Left lung (tissue), 10 donors: ENCODE data around the gene SPINDOC. TPM values are rescaled to one million over a fixed set of nuclear protein-coding genes. Genes with fewer than 3 reads are reported as not detected.

Source experiments
- ATAC-seq: fragments of 200-7000 bp; cut with Tn5 transposase; one replicate; pipeline ENCODE4 v1.9.1; 2020; ENCODE audit warnings: moderate library complexity
- DNase-seq, 4 donors: peaks; one replicate each; pipeline ENCODE4 v3.0.0-alpha.2; 2013 to 2020
- H3K27ac ChIP-seq, 2 donors: fragments of 200-600 bp; sonication (generic) in 1 of 2; one replicate each; pipeline versions ENCODE4 v1.5.0 to v1.8.0; 2020 to 2021
- H3K27me3 ChIP-seq, 2 donors: fragments of 200-600 bp; sonication (generic) in 1 of 2; one replicate each; pipeline versions ENCODE4 v1.5.0 to v1.8.0; 2020 to 2021
- H3K36me3 ChIP-seq, 2 donors: fragments of 200-600 bp; sonication (generic) in 1 of 2; one replicate each; pipeline versions ENCODE4 v1.5.0 to v1.8.0; 2020 to 2021
- H3K4me1 ChIP-seq, 2 donors: fragments of 200-600 bp; one replicate each; pipeline ENCODE4 v1.8.0; 2021
- H3K4me3 ChIP-seq, 2 donors: fragments of 200-600 bp; sonication (generic) in 1 of 2; one replicate each; pipeline versions ENCODE4 v1.5.0 to v1.8.0; 2020 to 2021; ENCODE audit warnings: mild to moderate bottlenecking in 1 of 2
- H3K9me3 ChIP-seq, 2 donors: fragments of 200-600 bp; sonication (generic) in 1 of 2; one replicate each; pipeline versions ENCODE4 v1.5.0 to v1.8.0; 2020 to 2021
- intact Hi-C, 2 donors: fragments of 100-400 bp; cut with DNase I; formaldehyde crosslinking; loops; one replicate each; pipeline versions ENCODE4 v1.11.2 to v1.14.2; 2022
- polyA plus RNA-seq, 6 donors: library from polyadenylated mRNA; unstranded; fragments of 120-200 nt; gene quantifications; one replicate each; pipeline ENCODE4 v1.2.1, GENCODE V29; 2013; ENCODE audit not compliant: insufficient read length in 6 of 6
- total RNA-seq, 2 donors: library from RNA; stranded (reverse); fragmentation: NEBNext Ultra II Directional; extraction: Animal tissue kit (Norgen Biotek cat#: 25700); gene quantifications; one replicate each; pipeline ENCODE4 v1.2.1, GENCODE V29; 2021
- TF ChIP-seq, protein P1 (sequence below), 2 donors: fragments of 200-600 bp; sonication (generic) in 1 of 2; IDR thresholded peaks; one replicate each; pipeline versions ENCODE4 v1.5.0 to v1.8.0; 2021; ENCODE audit warnings: antibody characterized with exemption in 2 of 2
- donor health status: DM: no; HTN: yes; CAD: no.
- donor health status: DM: no; HTN: no; CAD: no.

Gene SPINDOC
- total and polyA plus RNA-seq, 8 donors: 20.3 to 46.2 (median 34.4) TPM

DNA sequence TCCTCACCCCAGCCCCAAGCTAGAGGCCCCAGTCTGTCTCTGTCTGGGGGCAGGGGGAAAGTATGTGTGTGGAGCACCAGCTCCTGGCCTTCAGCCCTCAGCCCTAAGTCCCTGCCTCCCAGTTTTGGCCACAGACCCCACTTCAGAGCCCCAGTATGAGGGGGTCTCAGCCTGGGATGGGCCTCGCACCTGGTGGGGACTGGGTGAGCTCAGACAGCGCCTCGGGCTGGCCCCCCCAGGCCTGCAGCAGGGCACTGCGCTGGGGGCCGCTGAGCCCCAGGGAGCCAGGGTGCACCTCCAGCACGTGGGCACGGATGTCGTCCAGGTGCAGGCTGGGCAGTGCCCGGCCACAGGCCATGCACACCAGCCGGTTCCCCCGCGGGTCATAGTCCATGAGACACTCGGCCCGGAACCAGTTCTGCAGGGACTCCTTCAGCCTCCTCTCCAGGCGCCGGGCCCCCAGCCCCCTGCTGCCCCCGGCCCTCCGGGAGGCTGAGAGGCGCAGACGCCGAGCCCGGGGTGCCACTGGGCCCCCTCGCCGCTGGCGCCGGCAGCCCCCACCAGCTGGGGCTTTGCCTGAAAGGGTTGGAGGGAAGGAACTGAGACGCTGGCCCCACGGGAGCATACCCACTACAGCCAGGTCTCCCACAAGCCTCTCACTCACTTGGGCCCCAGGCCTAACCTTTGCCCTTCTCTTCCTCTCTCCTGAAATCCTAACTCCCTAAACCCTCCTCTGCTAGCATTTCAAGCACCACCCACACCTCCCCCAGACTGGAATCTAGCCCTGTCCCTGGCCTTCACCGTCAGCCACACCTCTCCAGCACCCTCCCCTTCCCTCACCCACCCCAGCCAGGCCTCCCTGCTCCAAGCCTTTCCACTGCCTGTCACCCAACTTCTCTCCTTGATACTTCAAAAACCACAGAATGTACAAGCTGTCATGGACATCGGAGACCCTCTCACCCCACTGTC lies 48.3 kb upstream of the SPINDOC start:
- DNase-seq (no peak), ATAC-seq (no peak)
- no peaks in the 10 kb centered on the region for H3K9me3 ChIP-seq
- H3K4me1 ChIP-seq: peaks cover 4 to 28% of the 10 kb centered on the region in 2 donors
- H3K27ac ChIP-seq: no peak overlapping the region
- peaks cover 0 to 14% of the 10 kb centered on the region in 2 donors for H3K27me3 ChIP-seq
- TF ChIP-seq, protein P1, sequence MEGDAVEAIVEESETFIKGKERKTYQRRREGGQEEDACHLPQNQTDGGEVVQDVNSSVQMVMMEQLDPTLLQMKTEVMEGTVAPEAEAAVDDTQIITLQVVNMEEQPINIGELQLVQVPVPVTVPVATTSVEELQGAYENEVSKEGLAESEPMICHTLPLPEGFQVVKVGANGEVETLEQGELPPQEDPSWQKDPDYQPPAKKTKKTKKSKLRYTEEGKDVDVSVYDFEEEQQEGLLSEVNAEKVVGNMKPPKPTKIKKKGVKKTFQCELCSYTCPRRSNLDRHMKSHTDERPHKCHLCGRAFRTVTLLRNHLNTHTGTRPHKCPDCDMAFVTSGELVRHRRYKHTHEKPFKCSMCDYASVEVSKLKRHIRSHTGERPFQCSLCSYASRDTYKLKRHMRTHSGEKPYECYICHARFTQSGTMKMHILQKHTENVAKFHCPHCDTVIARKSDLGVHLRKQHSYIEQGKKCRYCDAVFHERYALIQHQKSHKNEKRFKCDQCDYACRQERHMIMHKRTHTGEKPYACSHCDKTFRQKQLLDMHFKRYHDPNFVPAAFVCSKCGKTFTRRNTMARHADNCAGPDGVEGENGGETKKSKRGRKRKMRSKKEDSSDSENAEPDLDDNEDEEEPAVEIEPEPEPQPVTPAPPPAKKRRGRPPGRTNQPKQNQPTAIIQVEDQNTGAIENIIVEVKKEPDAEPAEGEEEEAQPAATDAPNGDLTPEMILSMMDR (IDR thresholded peaks at IDR 0.05): no peak
- peaks cover 0 to 31% of the 10 kb centered on the region in 2 donors for H3K36me3 ChIP-seq
- no peak overlapping the region for H3K4me3 ChIP-seq
- intact Hi-C loops: loop anchor here in 1 of 2 donors (10.0 kb wide), 1 partner anchor 180 kb away; no protein-coding TSS in a partner anchor

- ATAC-seq (no peak), DNase-seq (no peak)
- H3K27me3 ChIP-seq: peaks cover 0 to 22% of the 10 kb centered on the region in 2 donors
- no peak overlapping the region for H3K4me3 ChIP-seq
- intact Hi-C loops: loop anchor here in 1 of 2 donors (10.0 kb wide), 1 partner anchor 179 kb away; no protein-coding TSS in a partner anchor
- TF ChIP-seq, protein P1 (IDR thresholded peaks at IDR 0.05): no peak
- H3K36me3 ChIP-seq: peaks cover 0 to 23% of the 10 kb centered on the region in 2 donors
- no peak overlapping the region for H3K27ac ChIP-seq
- peaks cover 4 to 36% of the 10 kb centered on the region in 2 donors for H3K4me1 ChIP-seq
- H3K9me3 ChIP-seq: no peaks in the 10 kb centered on the region
Observed at GRCh38 chr11:63765688-63766241, 47.5 kb upstream of the SPINDOC start.

DNA sequence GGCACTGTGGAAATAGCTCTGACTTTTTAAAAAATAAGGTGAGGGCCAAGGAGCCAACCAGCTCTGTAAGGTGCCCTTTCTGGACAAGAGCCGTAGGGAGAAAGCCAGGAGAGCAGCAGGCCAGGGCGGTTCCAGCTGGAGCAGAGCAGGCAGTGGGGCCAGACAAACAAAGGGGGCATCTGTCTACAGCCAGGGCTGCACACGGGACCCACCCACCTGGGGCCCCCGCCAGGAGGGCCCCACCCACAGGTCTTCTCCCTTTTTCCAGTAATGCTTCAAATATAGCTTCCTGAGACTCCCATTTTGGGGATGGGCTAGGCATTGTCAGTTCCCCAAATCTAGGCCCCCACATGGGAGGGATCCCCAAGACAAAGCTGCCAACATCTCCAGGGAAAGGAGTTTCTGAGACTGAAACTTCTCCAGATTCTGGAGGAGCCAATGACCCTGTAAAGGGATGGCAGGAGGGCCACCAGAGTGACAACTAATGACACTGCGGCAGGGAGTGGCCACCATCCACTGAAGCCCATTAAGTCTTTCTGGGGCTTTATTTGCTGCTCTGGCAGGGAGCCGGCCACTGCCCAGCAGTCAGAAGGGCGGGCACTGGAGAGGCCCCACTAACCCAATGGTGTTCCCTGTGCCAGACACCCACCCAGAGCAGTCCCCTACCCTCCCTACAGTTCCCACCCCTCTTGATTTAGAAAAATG lies 46.6 kb upstream of the SPINDOC start:
- DNase-seq: no peak
- intact Hi-C loops: loop anchor here in 1 of 2 donors (10.0 kb wide), 1 partner anchor 178 kb away; no protein-coding TSS in a partner anchor
- peaks cover 4 to 36% of the 10 kb centered on the region in 2 donors for H3K4me1 ChIP-seq

DNA sequence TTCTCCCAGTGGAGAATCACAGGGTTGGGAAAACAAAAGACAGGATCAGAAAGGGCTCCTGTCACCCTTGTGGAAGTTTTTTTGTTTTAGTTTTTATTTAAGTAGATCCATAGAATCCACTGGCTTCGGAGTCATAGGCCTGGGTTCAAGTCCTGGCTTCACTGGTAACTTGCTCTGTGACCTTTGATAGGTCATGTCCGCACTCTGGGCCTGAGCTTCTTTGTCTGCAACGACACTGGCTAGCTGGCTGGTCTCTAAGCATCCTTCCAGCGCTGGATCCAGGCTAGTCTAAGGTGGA lies 46.0 kb upstream of the SPINDOC start:
- intact Hi-C loops: loop anchor here in 1 of 2 donors (10.0 kb wide), 1 partner anchor 178 kb away; no protein-coding TSS in a partner anchor
- H3K27ac ChIP-seq: peak overlapping the region; percentile 72 to 74
- no peaks in the 10 kb centered on the region for H3K9me3 ChIP-seq
- peaks cover 0 to 14% of the 10 kb centered on the region in 2 donors for H3K36me3 ChIP-seq
- ATAC-seq: no peak
- peak overlapping the region; percentile 79 to 82 for H3K4me3 ChIP-seq
- peaks cover 0 to 31% of the 10 kb centered on the region in 2 donors for H3K27me3 ChIP-seq
- DNase-seq: no peak
- TF ChIP-seq, protein P1 (IDR thresholded peaks at IDR 0.05): no peak
- H3K4me1 ChIP-seq: peaks cover 4 to 36% of the 10 kb centered on the region in 2 donors

More for the DNA sequence above, 46.6 kb upstream of the SPINDOC start:
- H3K27me3 ChIP-seq: peaks cover 0 to 31% of the 10 kb centered on the region in 2 donors
- peak overlapping the region in 1 of 2 donors; percentile 79 for H3K4me3 ChIP-seq
- no peak overlapping the region for H3K27ac ChIP-seq
- no peak for ATAC-seq
- peaks cover 0 to 14% of the 10 kb centered on the region in 2 donors for H3K36me3 ChIP-seq
- no peaks in the 10 kb centered on the region for H3K9me3 ChIP-seq
- TF ChIP-seq, protein P1 (IDR thresholded peaks at IDR 0.05): no peak
